ENCODE data around the gene VPS26C.
"Not testable (repeated sequence)": the region's sequence is repeated elsewhere in the genome, so short reads cannot be mapped to it uniquely, and the experiment has no call there.

GRCh38 chr21:37282602-37283001, 15.5 kb upstream of the VPS26C start:
- not testable (repeated sequence) for TF ChIP-seq CTCF (IDR thresholded peaks at IDR 0.05 in 8 of 11, conservative IDR thresholded peaks at IDR 0.05 in 3 of 11); POLR2AphosphoS5 (IDR thresholded peaks at IDR 0.05)
